Neural progenitor cell (in vitro differentiated cells): ENCODE results near the gene PRSS38.

Source experiments
- EZH2 ChIP-seq: fragments of 200-600 bp; sonication (generic); IDR thresholded peaks from 2 replicates; pipeline ENCODE4 v1.6.1; 2017; ENCODE audit warnings: antibody characterized with exemption, mild to moderate bottlenecking, moderate library complexity
- TF ChIP-seq, protein P1 (sequence below): fragments of 200-600 bp; sonication (generic); IDR thresholded peaks from 2 replicates; pipeline ENCODE4 v1.5.1; 2017; ENCODE audit warnings: antibody characterized with exemption, mild to moderate bottlenecking

DNA sequence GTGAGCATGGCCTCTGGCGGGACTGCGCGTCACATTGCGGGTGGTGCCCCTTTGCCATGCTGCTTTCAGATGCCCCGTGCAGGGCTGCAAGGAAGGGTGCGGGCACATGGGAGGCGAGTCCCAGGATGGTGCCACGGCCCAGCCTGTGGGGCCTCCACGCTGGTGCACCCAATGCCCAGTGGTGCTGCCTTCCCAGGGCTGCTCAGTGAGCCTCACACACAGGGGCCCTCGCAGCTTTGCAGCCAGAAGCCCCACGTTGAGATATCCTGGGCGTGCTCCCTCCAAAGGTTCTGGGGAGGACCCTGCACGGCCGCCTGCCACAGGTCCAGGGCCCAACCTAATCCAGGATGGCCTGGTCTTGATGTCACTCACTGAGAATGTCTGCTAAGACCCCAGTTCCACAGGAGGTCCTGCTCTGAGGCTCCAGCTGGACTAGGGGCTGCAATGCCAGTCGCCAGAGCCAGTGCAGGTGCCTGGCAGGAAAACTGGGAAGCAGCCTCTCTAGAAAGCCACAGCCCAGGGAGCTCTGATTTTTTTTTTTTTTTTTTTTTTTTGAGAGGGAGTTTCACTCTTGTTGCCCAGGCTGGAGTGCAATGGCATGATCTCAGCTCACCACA, 34.1 kb upstream of the PRSS38 start:
- TF ChIP-seq, protein P1, sequence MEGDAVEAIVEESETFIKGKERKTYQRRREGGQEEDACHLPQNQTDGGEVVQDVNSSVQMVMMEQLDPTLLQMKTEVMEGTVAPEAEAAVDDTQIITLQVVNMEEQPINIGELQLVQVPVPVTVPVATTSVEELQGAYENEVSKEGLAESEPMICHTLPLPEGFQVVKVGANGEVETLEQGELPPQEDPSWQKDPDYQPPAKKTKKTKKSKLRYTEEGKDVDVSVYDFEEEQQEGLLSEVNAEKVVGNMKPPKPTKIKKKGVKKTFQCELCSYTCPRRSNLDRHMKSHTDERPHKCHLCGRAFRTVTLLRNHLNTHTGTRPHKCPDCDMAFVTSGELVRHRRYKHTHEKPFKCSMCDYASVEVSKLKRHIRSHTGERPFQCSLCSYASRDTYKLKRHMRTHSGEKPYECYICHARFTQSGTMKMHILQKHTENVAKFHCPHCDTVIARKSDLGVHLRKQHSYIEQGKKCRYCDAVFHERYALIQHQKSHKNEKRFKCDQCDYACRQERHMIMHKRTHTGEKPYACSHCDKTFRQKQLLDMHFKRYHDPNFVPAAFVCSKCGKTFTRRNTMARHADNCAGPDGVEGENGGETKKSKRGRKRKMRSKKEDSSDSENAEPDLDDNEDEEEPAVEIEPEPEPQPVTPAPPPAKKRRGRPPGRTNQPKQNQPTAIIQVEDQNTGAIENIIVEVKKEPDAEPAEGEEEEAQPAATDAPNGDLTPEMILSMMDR = no peak
- no peak for TF ChIP-seq EZH2
